ENCODE results near the gene URI1. TPM values are rescaled to one million over a fixed set of nuclear protein-coding genes. Genes with fewer than 3 reads are reported as not detected.

Gene URI1
- total RNA-seq (2022; extraction: Qiagen RNA extraction; ENCODE audit: low read depth) = 83.5 to 95.4 TPM (median 92.1 TPM) in 5 replicates

GRCh38 chr19:29941828-29942403, at the start of gene URI1:
Gene URI1 (plus strand): TSS chr19:29942239. CDS start chr19:29942548, 309 bp downstream.

Other genes with a start within 250 kb of the URI1 start
- 40.1 to 52.2 TPM (median 49.9 TPM) in 5 replicates for gene C19orf12, start 227.0 kb upstream of the URI1 start, total RNA-seq (2022; extraction: Qiagen RNA extraction; ENCODE audit: low read depth)
- gene CCNE1, start 130.2 kb upstream of the URI1 start, total RNA-seq (2022; extraction: Qiagen RNA extraction; ENCODE audit: low read depth) = 22.6 to 25.0 TPM (median 23.7 TPM) in 5 replicates